ENCODE data around the gene PDF. TPM values are rescaled to one million over a fixed set of nuclear protein-coding genes. Genes with fewer than 3 reads are reported as not detected.

The PDF gene, protein sequence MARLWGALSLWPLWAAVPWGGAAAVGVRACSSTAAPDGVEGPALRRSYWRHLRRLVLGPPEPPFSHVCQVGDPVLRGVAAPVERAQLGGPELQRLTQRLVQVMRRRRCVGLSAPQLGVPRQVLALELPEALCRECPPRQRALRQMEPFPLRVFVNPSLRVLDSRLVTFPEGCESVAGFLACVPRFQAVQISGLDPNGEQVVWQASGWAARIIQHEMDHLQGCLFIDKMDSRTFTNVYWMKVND
- 18.0 to 41.0 TPM (median 38.8 TPM) in 5 replicates for total RNA-seq (2022; extraction: Qiagen RNA extraction)

DNA sequence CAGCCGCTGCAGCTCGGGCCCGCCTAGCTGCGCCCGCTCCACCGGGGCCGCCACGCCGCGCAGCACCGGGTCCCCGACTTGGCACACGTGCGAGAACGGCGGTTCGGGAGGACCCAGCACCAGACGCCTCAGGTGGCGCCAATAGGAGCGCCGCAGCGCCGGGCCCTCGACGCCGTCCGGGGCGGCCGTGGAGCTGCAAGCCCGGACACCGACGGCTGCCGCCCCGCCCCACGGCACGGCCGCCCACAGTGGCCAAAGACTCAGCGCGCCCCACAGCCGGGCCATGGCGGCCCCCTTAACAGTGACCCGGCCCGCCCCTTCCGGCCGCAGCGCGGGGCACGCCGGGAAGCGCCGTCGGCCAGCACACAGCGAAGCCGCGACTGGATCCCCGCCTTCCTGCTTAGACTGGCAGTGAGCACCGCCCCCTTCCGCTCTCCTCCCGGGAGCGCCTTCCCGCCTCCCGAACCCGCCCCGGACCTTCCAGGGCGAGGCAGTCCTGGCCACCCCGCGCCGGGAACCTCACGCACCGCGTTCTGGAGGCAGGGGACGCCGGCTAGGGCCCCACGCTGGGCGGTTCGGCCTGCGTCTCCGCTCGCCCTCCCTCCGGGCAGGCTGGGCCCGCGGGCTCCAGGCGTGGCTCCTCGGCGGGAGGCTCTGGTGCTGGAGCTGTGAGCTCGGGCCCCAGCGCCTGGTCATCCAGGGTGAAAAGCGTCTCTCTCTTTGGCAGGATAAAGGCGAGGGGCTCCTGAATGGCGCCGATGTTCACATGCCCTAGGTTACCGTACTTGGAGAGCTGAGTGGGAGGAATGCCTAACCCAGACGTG is at the start of gene PDF:
Gene PDF (minus strand): TSS at position 303 of the 824 bp plus-strand sequence. CDS start 18 bp downstream, at position 285.

GRCh38 chr16:69351309-69352027 is 21.1 kb upstream of the PDF start, which contains the start of gene TMED6:
Gene TMED6, minus strand, starts transcription at chr16:69351786. Its CDS starts 33 bp downstream, at chr16:69351753.

GRCh38 chr16:69339289-69340094 is 9.1 kb upstream of the PDF start, which contains the start of the genes COG8 and NIP7:
Gene COG8, minus strand, starts transcription at chr16:69339564. Its CDS starts 12 bp downstream, at chr16:69339552.
Gene NIP7, plus strand, starts transcription at chr16:69339772. Its CDS starts 58 bp downstream, at chr16:69339830.

DNA sequence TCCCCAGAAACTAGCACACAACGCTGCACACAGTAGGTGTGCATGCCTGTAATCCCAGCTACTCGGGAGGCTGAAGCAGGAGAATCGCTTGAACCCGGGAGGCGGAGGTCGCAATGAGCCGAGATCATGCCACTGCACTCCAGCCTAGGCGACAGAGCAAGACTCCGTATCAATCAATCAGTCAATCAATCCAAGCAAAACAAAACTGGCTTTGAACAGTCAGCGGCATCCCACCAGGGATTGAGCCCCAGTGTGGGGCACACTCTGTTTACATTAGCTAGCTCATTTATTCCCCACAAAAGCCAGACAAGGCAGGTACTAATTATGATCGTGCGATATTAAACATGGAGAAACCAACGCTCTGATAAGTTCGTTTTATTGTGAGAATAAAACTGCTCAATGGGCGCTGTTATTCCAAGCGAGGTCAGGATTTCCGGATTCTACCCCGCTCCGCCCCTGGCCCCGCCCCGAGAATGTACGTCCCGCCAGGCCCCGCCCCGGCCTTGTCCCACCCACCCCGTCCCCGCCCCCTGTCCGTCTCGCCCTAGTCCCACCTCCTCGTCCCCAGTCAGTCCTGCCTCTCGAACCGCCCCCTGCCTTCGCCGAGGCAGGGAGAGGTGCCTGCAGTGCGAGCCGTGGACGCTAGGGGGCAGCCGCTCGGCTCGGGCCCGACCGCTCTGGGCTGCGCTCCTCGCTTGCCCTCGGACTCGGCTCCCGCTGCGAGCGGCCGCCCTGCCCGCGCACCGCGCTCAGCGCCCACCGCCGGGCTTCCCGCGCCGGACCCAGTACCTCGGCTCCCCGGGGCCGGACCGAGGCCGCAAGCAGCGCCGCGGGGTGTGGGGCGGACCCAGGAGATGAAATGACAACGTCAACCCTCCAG is 19.5 kb downstream of the PDF start, which contains the start of gene VPS4A:
Gene VPS4A (plus strand): TSS at position 698 of the 880 bp plus-strand sequence. CDS start 162 bp downstream, at position 860.

Other genes starting within 250 kb of the PDF start
- gene HAS3, start 224.9 kb downstream of the PDF start, total RNA-seq (2022; extraction: Qiagen RNA extraction), result 37.5 to 57.7 TPM (median 51.2 TPM) in 5 replicates
- 121 to 130 TPM (median 125 TPM) in 5 replicates for gene CHTF8, start 198.0 kb downstream of the PDF start, total RNA-seq (2022; extraction: Qiagen RNA extraction)
- gene UTP4, start 197.9 kb downstream of the PDF start, total RNA-seq (2022; extraction: Qiagen RNA extraction), result 80.1 to 87.1 TPM (median 82.7 TPM) in 5 replicates
- 6.1 to 9.4 TPM (median 6.9 TPM) in 5 replicates for gene SNTB2, start 143.4 kb downstream of the PDF start, total RNA-seq (2022; extraction: Qiagen RNA extraction)
- gene VPS4A, start 19.2 kb downstream of the PDF start, total RNA-seq (2022; extraction: Qiagen RNA extraction), result 29.8 to 33.1 TPM (median 31.5 TPM) in 5 replicates
- 21.7 to 27.8 TPM (median 25.6 TPM) in 5 replicates for gene COG8, start 9.0 kb upstream of the PDF start, total RNA-seq (2022; extraction: Qiagen RNA extraction)
- 49.8 to 69.1 TPM (median 53.1 TPM) in 5 replicates for gene NIP7, start 9.2 kb upstream of the PDF start, total RNA-seq (2022; extraction: Qiagen RNA extraction)
- 0.18 TPM in 1 of 5 replicates, not detected in the others for gene TMED6, start 21.2 kb upstream of the PDF start, total RNA-seq (2022; extraction: Qiagen RNA extraction)
- gene TERF2, start 55.4 kb upstream of the PDF start, total RNA-seq (2022; extraction: Qiagen RNA extraction), result 20.4 to 28.4 TPM (median 21.8 TPM) in 5 replicates
- 186 to 226 TPM (median 196 TPM) in 5 replicates for gene CYB5B, start 94.0 kb upstream of the PDF start, total RNA-seq (2022; extraction: Qiagen RNA extraction)
- gene NFAT5, start 235.4 kb upstream of the PDF start, total RNA-seq (2022; extraction: Qiagen RNA extraction), result 3.2 to 7.7 TPM (median 5.4 TPM) in 5 replicates